A172 (cell line): ENCODE data around the gene THOC5. TPM values are rescaled to one million over a fixed set of nuclear protein-coding genes. Genes with fewer than 3 reads are reported as not detected.
A peak's percentile ranks its signal among the peaks of the same experiment; 100 is the strongest.
"Not testable (repeated sequence)": the region's sequence is repeated elsewhere in the genome, so short reads cannot be mapped to it uniquely, and the experiment has no call there.

Source experiments
- DNase-seq: peaks from one replicate; pipeline ENCODE4 v3.0.0-alpha.2; 2015; ENCODE audit warnings: low spot score
- total RNA-seq: library from RNA; depleted of rRNA; stranded (reverse); fragments of >200 nt; shearing (Covaris generic); gene quantifications from 2 replicates; pipeline ENCODE4 v1.2.3, GENCODE V29; 2014

Gene THOC5
- total RNA-seq, 1 experiment from 2014 or later: 42.8 TPM

DNA sequence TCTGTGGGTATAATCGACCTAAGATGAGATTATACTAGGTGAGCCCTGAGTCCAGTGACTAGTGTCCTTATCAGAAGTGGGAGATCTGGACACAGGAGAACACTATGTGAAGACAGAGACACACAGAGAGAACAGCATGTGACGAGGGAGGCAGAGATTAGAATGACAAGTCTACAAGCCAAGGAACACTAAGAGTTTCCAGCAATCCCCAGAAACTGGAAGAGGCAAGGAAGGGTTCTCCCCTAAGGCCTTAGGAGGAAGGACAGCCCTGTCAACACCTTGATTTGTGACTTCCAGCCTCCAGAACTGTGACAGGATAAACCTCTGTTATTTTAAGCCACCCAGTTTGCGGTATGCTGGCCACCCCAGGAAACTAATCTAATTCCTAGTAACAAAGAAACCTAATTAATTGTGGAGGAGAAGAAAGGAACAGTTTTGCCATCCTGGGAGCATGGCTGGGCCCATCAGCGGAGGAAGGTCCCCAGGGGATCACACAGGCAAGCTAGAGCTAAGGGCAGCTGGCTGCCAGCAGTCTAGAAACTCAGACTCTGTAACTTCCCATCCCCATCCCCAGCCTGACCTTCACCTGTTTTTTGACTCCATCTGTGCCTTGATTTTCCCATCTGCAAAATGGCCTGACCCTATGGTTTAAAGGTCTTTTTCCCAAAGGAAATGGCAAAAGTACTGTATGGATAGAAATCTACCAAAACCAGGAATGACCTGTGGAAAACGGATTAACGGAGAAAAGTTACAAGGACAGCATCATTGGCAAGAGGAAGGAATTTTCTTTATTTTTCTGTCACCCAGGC, 10.3 kb upstream of the THOC5 start:
- peak; percentile 23 for DNase-seq

DNA sequence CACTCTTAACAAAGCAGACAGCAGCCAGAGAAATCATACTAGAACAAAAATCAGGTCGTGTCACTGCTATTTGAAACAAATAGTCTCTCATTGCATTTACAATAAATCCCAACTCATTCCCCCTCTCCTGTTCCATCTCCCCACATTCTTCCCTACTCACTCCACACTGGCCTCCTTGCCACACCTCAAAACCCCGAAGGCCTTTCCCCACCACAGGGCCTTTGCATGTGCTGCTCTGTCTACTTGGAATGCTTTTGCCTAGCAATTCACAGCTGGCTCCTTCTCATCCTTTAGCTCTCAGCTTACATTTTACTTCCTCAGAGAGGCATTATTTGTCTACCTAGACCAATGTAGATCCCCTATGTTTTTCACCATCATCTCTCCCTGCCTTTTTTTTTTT, 6.3 kb upstream of the THOC5 start:
- DNase-seq: no peak

- DNase-seq: no peak
Observed at GRCh38 chr22:29559030-29559429, 5.5 kb upstream of the THOC5 start.

- DNase-seq: no peak
Observed at GRCh38 chr22:29555065-29555644, 1.6 kb upstream of the THOC5 start.

- not testable (repeated sequence) for DNase-seq
Observed at GRCh38 chr22:29552357-29552756, 1.2 kb downstream of the THOC5 start.

- DNase-seq: no peak
Observed at GRCh38 chr22:29550005-29550404, 3.6 kb downstream of the THOC5 start.

DNA sequence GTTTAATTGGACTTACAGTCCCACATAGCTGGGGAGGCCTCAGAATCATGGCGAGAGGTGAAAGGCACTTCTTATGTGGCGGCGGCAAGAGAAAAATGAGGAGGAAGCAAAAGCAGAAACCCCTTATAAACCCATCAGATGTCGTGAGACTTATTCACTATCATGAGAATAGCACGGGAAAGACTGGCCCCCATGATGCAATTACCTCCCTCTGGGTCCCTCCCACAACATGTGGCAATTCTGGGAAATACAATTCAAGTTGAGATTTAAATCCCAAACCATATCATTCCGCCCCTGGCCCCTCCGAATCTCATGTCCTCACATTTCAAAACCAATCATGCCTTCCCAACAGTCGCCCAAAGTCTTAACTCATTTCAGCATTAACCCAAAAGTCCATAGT, 8.5 kb downstream of the THOC5 start:
- DNase-seq: not testable (repeated sequence)

- DNase-seq: no peak
Observed at GRCh38 chr22:29541845-29542244, 11.7 kb downstream of the THOC5 start.

DNA sequence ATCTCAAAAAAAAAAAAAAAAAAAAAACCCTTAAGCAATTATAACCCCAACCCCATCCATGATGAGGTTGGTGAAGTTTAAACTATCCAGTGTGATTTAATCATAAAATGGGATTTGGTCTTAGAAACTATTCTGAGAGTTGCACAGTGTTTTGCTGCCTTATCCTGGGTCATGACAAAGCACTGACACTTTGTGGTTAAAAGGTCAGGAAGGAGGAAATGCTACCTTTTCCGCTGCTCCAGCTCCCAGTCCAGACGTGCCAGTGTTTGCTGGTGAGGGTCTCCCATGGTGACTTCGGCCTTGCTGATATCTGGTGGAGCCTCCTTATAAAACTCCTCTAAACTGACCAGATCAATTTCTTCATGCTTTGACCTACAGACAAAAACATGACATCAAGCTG, 14.5 kb downstream of the THOC5 start:
- DNase-seq: no peak

DNA sequence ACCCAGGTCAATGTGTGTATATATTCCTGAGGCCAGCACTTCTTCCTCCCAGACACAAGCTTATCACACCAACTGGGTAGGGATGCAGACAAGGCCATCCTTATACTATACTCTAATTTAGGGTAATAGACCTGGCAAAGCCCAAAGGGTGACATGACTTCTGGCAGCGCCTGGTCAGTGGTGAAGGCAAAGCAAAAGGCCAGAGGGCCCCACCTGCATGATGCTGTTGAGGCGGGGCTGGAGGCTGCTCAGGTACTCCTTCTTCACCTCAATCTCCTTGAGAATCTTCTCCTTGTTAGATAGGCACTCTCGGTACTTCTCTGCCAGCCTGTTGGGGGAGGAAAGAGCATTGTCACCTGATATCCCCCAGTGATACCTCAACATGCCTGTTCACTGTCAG, 17.1 kb downstream of the THOC5 start:
- DNase-seq: no peak

DNA sequence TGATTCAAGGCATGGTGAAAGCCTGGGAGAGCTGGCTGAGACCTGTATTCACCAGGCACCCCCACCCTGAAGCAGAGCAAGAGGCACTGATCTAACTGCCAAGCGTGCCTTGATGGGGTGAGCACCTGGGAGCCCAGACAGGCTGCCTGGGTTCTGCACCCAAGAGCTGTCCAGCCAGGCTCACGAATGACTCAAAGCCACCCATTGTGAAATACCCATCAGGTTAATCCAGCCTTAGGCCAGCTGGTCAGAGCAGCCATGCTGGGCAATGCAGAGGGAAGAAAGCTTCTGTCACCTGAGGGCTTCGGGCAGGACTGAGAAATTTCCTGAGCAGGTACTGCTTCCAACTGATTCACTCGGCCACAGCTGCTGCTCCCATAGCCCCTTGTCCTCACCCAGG, 22.1 kb downstream of the THOC5 start:
- no peak for DNase-seq

GRCh38 chr22:29530716-29531115, 22.8 kb downstream of the THOC5 start:
- no peak for DNase-seq

DNA sequence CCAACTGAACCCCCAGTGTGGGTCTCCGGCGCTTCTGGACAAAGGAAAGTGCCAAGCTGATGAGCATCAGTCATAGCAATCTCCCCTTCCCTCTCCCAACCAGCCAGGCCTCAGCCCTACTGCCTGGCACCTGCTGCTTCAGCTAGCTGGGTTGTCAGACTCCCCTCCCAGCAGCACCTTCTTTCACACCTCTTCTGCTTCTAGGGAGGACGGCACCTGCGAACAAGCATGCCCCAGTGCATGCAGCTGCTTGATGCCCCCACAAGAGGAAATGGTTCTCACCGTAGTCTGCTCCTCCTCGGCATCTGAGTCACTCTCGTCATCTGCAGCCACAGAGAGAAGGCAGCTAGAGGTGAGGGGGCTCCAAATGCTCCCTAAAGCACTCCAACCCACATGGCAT, 25.4 kb downstream of the THOC5 start:
- DNase-seq: no peak

- DNase-seq: peak; percentile 9
Observed at GRCh38 chr22:29524442-29525191, 28.9 kb downstream of the THOC5 start.

DNA sequence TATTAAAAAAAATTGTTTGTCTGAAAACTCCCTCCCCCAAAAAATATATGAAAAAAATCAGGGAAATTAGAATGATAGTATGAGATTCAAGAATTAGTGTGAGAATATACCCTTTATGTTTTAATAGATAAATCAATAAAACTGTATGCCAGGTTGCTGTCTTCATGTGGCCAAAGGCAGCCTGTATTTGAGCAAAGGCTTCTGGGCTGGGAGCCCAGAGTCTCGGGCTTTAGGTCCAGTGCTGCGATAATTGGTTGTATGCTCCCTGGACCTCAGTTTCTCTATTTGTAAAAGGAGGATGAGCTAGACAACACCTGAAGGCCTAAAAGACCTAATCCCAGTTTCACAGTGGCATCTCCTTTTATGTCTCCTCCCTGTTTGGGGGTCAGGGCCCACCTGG, 29.8 kb downstream of the THOC5 start:
- DNase-seq: no peak

DNA sequence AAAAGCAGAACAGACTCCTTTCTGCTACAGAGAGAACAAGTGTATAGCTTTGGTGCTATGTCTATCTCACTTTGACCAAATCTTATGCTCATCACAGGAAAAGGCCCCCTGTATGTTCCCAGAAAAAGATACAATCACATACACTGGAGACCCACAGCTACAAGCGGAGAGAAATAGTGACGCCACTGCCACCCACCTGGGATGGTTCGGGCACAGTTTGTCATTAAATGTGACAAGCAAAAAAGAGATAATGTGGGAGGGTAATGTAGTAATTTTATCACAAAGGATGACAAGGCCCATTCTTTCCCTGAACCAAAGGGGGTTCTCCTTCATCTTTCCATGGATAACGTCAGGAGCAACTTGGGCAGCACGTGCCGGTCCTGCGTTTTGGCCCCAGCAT, 32.0 kb downstream of the THOC5 start:
- DNase-seq: no peak

DNA sequence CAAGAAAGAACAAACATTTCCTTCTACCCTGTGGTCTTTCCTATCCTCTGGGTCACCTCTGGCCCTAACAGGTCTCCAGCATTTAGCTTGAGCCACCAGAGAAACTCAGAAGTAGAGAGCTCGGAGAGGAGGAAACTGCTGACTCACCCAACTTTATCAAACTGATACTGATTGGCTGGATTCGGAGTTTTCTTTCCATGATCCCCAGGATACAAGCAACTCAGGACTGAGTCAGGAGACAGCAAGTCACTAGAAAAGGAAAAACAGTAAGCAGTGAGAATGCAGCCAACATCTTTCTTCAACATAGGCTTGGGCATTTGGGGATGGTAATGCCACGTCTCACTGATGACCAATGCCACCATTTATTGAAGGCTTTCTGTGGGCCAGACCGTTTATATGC, 32.7 kb downstream of the THOC5 start:
- peak; percentile 72 for DNase-seq

DNA sequence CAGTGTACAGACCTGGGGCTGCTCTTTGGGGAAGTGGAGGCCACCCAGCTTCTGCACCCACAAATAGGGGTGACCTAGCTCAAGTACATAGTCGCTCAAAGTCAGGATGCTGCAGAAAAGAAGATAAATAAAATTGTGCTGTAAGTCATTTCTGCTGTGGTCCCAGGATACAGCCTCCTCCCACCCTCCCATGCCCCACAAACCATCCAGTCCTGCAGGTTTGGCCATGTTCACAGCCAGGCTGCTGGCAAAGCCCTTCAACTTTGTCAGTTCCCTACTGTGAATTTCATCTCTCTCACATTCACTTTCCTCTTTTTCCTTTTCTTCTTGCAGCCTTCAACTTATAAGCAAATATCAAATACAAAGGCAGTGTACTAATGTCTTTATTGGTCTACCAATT, 33.6 kb downstream of the THOC5 start:
- no peak for DNase-seq

DNA sequence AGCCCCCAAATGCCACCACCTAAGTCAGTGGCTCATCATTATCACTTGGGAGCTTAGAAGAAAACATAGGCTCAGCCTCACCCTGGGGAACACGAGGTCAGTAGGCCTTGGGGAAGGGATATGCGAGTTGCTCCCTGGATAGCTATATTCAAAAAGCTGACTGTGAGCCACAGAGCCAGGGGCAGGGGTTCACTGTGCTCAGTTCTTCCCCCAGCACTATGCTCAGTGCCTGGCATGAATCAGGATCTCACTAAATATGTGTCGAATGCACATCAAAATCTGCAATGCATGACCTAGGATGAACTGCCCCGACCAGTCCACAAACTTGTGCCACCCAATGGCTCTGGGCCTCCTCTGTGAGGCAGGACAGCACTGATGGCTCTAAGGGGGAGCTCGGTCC, 35.1 kb downstream of the THOC5 start:
- no peak for DNase-seq

DNA sequence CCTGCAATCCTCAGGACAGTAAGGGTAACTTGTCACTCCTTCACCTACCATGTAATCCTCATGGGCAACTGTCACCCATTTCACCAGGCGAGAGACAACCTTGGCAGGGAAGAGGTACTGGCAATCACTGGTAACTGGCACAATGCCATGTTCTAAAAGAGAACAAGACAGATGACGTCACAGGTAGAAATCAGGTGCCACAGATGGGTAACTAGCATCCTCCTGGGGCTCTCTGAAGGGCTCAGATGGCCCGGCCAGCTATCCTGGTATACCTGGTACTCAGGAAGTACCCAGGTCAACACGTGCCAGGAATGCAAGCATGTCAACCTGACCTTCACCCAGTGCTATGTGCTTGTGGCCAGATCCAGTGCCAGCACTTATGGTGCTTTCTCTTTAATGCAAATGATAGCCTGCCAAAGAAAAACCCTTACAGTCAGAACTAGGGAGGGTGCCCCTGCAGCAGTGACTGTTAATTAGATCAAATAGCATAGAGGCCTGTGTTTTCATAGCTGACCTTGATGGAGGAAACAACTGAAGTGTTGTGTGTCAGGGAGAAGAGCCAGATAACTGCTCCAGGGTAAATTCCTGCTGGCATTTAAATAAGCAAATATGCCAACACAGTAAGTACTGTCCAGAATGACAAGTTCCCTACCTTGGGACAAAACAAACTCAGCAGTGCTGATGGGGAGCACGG, 36.2 kb downstream of the THOC5 start:
- no peak for DNase-seq

DNA sequence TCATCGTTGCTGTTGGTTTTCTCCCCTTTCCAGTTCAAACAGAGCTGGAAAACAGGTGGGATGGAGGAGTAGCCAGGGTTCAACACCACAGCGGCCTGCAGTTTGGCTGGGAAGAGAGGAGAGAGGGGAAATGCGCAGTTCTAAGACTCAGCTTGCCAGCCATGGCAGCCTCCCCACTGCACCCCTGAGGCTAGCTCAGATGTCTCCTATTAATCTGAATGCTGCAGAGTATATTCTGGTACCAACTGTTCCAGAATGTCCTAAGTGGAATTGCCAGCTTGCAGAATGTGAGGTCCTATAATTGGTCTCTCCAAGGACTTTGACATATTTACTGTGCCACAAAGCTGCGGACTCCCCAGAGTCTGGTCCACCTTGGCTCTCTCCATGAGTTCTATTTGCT, 41.5 kb downstream of the THOC5 start:
- no peak for DNase-seq

- no peak for DNase-seq
Observed at GRCh38 chr22:29511126-29511862, 42.3 kb downstream of the THOC5 start.
